ENCODE data around the gene ANKRD44. TPM values are rescaled to one million over a fixed set of nuclear protein-coding genes. Genes with fewer than 3 reads are reported as not detected.

The ANKRD44 gene
- total RNA-seq, 2 donors from 2014 or later, result 7.0 to 7.9 TPM

DNA sequence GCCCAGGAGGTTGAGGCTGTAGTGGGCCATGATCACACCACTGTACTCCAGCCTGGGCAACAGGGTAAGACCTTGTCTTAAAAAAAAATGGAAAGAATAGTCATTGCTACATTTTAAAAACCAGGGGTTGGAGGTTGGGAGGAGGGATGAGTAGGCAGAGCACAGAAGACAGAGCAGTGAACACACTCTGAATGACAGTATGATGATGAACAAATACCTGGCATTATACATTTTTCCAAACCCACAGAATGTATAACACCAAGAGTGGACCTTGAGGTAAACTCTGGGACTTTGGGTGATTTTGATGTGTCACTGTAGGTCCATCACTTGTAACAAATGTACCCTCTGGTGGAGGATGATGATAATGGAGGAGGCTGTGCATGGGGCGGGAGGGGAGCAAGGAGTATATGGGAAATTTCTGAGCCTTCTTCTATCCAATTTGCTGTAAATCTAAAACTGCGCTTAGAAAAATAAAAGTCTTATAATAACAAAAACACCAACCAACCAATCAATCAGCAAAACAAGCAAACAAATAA is 272.6 kb downstream of the ANKRD44 start:
- TF ChIP-seq, protein P1, sequence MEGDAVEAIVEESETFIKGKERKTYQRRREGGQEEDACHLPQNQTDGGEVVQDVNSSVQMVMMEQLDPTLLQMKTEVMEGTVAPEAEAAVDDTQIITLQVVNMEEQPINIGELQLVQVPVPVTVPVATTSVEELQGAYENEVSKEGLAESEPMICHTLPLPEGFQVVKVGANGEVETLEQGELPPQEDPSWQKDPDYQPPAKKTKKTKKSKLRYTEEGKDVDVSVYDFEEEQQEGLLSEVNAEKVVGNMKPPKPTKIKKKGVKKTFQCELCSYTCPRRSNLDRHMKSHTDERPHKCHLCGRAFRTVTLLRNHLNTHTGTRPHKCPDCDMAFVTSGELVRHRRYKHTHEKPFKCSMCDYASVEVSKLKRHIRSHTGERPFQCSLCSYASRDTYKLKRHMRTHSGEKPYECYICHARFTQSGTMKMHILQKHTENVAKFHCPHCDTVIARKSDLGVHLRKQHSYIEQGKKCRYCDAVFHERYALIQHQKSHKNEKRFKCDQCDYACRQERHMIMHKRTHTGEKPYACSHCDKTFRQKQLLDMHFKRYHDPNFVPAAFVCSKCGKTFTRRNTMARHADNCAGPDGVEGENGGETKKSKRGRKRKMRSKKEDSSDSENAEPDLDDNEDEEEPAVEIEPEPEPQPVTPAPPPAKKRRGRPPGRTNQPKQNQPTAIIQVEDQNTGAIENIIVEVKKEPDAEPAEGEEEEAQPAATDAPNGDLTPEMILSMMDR (IDR thresholded peaks at IDR 0.05), result no peak
- no peak for DNase-seq
- no peaks in the 10 kb centered on the region for H3K9me3 ChIP-seq
- no peak overlapping the region for H3K9ac ChIP-seq (ENCODE audit: low read depth in 2 of 2, low read length in 2 of 2)
- no peak overlapping the region for H3K27ac ChIP-seq
- H3K4me3 ChIP-seq, result no peak overlapping the region
- H3K36me3 ChIP-seq, result no peaks in the 10 kb centered on the region
- intact Hi-C loops (cut with DNase I), result no loop called here
- H3K4me1 ChIP-seq, result no peaks in the 10 kb centered on the region
- H3K27me3 ChIP-seq, result no peaks in the 10 kb centered on the region

DNA sequence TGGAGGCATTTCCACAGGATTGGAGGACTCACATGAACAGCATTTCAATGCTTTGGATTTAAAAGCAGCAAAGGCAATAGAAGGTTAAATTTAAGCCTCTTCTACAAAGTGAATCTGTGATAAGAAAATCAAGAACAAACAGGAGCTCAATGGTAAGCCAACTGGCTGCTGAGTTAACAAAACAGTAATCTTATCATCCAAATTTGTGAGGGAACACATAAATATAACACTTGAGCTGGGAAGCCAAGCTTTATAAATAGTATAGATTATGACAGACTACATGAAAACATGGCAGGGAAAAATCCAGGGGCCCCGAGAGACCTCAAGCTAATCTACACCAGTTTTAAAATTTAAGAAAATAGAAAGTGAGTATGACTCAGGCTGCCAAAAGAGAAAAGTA is 275.6 kb downstream of the ANKRD44 start:
- no peak overlapping the region for H3K9ac ChIP-seq (ENCODE audit: low read depth in 2 of 2, low read length in 2 of 2)
- no peaks in the 10 kb centered on the region for H3K36me3 ChIP-seq
- TF ChIP-seq, protein P1 (IDR thresholded peaks at IDR 0.05), result no peak
- H3K9me3 ChIP-seq, result no peaks in the 10 kb centered on the region
- no peaks in the 10 kb centered on the region for H3K27me3 ChIP-seq
- H3K27ac ChIP-seq, result no peak overlapping the region
- H3K4me1 ChIP-seq, result no peaks in the 10 kb centered on the region
- DNase-seq, result no peak
- intact Hi-C loops (cut with DNase I), result no loop called here
- H3K4me3 ChIP-seq, result no peak overlapping the region

- Histone ChIP-seq H3K4me3 (no peak overlapping the region), H3K4me1 (no peaks in the 10 kb centered on the region), H3K27ac (no peak overlapping the region), H3K9ac (ENCODE audit: low read depth in 2 of 2, low read length in 2 of 2) (no peak overlapping the region), H3K9me3 (no peaks in the 10 kb centered on the region), H3K27me3 (no peaks in the 10 kb centered on the region), H3K36me3 (no peaks in the 10 kb centered on the region)
- intact Hi-C loops (cut with DNase I), result no loop called here
- no peak for DNase-seq
- TF ChIP-seq, protein P1 (IDR thresholded peaks at IDR 0.05), result no peak
These were observed 276.3 kb downstream of the ANKRD44 start for GRCh38 chr2:197034292-197034691.

GRCh38 chr2:197033222-197033621 is 277.4 kb downstream of the ANKRD44 start:
- Histone ChIP-seq H3K9me3 (no peaks in the 10 kb centered on the region), H3K36me3 (no peaks in the 10 kb centered on the region), H3K9ac (ENCODE audit: low read depth in 2 of 2, low read length in 2 of 2) (no peak overlapping the region), H3K27me3 (no peaks in the 10 kb centered on the region), H3K4me3 (no peak overlapping the region), H3K27ac (no peak overlapping the region), H3K4me1 (no peaks in the 10 kb centered on the region)
- TF ChIP-seq, protein P1 (IDR thresholded peaks at IDR 0.05), result no peak
- intact Hi-C loops (cut with DNase I), result no loop called here
- no peak for DNase-seq

DNA sequence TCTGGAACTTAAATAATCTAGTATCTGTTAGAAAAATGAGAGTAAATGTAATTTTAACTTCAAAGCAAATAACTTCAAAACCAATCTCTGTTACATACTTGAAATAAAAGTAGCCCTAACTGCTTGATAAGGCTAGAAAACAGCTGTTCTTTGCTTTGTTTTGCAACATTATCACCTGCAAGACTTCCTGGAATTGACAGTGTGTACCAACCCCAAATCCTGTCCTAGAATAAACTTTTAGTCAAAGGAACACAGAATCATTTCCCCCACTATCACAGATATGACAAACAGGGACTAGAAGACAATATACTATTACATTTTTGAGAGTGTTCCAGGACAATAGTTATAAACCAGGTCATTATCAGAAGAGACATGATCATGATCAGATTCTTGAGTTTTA is 278.8 kb downstream of the ANKRD44 start:
- H3K4me1 ChIP-seq, result no peaks in the 10 kb centered on the region
- intact Hi-C loops (cut with DNase I), result no loop called here
- H3K9ac ChIP-seq (ENCODE audit: low read depth in 2 of 2, low read length in 2 of 2), result no peak overlapping the region
- no peaks in the 10 kb centered on the region for H3K9me3 ChIP-seq
- TF ChIP-seq, protein P1 (IDR thresholded peaks at IDR 0.05), result no peak
- no peak for DNase-seq
- H3K4me3 ChIP-seq, result no peak overlapping the region
- H3K27me3 ChIP-seq, result no peaks in the 10 kb centered on the region
- no peak overlapping the region for H3K27ac ChIP-seq
- no peaks in the 10 kb centered on the region for H3K36me3 ChIP-seq

All from colonic mucosa (tissue), 4 donors.